Neural cell (in vitro differentiated cells): Measurements from ENCODE around the gene GRAMD2A.

Experiments
- CTCF ChIP-seq: fragments of 450-650 bp; IDR thresholded peaks from 2 replicates; pipeline ENCODE4 v1.5.1; 2014; ENCODE audit warnings: antibody characterized with exemption, mild to moderate bottlenecking, moderate library complexity; ENCODE audit not compliant: poor library complexity, severe bottlenecking
- EZH2 ChIP-seq: fragments of 200-600, 300-800 bp; shearing (Covaris generic), sonication (generic); IDR thresholded peaks from 2 replicates; pipeline ENCODE4 v1.6.1; 2014; ENCODE audit warnings: antibody characterized with exemption, low read length, borderline replicate concordance, mild to moderate bottlenecking; ENCODE audit not compliant: insufficient read depth, poor library complexity, severe bottlenecking
- MXI1 ChIP-seq: fragments of 450-650 bp; conservative IDR thresholded peaks from 2 replicates; pipeline ENCODE4 v1.6.1; 2014; ENCODE audit warnings: antibody characterized with exemption, mild to moderate bottlenecking; ENCODE audit not compliant: poor library complexity, severe bottlenecking
- RAD21 ChIP-seq: fragments of 450-650 bp; conservative IDR thresholded peaks from 2 replicates; pipeline ENCODE4 v1.6.1; 2014; ENCODE audit warnings: antibody characterized with exemption, mild to moderate bottlenecking, moderate library complexity
- REST ChIP-seq: IDR thresholded peaks from 2 replicates; pipeline ENCODE4 v1.6.1; 2012; ENCODE audit warnings: borderline replicate concordance
- SMC3 ChIP-seq: fragments of 450-650 bp; conservative IDR thresholded peaks from 2 replicates; pipeline ENCODE4 v1.6.1; 2014; ENCODE audit warnings: antibody characterized with exemption, mild to moderate bottlenecking, moderate library complexity; ENCODE audit not compliant: poor library complexity

- TF ChIP-seq CTCF = no peak
- no peak for TF ChIP-seq REST
- no peak for TF ChIP-seq MXI1
- TF ChIP-seq RAD21 = no peak
- no peak for TF ChIP-seq EZH2
- no peak for TF ChIP-seq SMC3
Measured at GRCh38 chr15:72169921-72170611, 27.5 kb downstream of the GRAMD2A start.
